Measurements from ENCODE around the gene CEP83. TPM values are rescaled to one million over a fixed set of nuclear protein-coding genes. Genes with fewer than 3 reads are reported as not detected.

The CEP83 gene
- total RNA-seq, 4 donors from 2014 or later: 6.7 to 21.2 (median 8.3) TPM

DNA sequence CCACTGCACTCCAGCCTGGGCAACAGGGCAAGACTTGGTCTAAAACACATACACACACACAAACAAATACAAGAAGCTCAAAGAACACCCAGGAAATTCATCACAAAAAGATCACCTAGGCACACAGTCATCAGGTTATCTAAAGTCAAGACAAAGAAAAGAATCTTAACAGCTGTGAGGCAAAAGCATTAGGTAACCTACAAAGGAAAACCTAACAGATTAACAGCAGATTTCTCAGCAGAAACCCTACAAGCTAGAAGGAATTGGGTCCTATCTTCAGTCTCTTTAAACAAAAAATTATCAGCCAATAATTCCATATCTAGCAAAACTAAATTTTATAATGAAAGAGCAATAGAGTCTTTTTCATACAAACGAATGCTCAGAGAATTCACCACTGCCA is 22.4 kb downstream of the CEP83 start:
- no peak overlapping the region for H3K27ac ChIP-seq (replicated peaks in 1 of 4)
- intact Hi-C loops (cut with DNase I): loop anchor here (10.0 kb wide), 1 partner anchor 103 kb away; no protein-coding TSS in a partner anchor
- peaks cover 7 to 26% (median 12%) of the 10 kb centered on the region in 4 donors for H3K4me1 ChIP-seq
- 100% methylated on average over 1 of the region's 1 CpG for WGBS
- no peak for DNase-seq (ENCODE audit: extremely low spot score)
- H3K4me3 ChIP-seq: no peak overlapping the region
- no peaks in the 10 kb centered on the region for H3K9me3 ChIP-seq
- H3K36me3 ChIP-seq: no peaks in the 10 kb centered on the region
- no peaks in the 10 kb centered on the region for H3K27me3 ChIP-seq
- TF ChIP-seq POLR2A (IDR thresholded peaks at IDR 0.05; ENCODE audit: low read depth): no peak
- no peak for TF ChIP-seq EP300 (IDR thresholded peaks at IDR 0.05)
- no peak for TF ChIP-seq CTCF (IDR thresholded peaks at IDR 0.05)
- no peak for TF ChIP-seq POLR2AphosphoS5 (IDR thresholded peaks at IDR 0.05)

GRCh38 chr12:94435511-94435927 is 24.1 kb downstream of the CEP83 start:
- H3K4me1 ChIP-seq: peaks cover 7 to 26% (median 12%) of the 10 kb centered on the region in 4 donors
- H3K27ac ChIP-seq (replicated peaks in 1 of 4): no peak overlapping the region
- no peaks in the 10 kb centered on the region for H3K27me3 ChIP-seq
- WGBS: 56% methylated on average over 5 of the region's 5 CpGs
- peaks cover 0 to 5% (median 0%) of the 10 kb centered on the region in 4 donors for H3K9me3 ChIP-seq
- no peaks in the 10 kb centered on the region for H3K36me3 ChIP-seq
- TF ChIP-seq POLR2AphosphoS5 (IDR thresholded peaks at IDR 0.05): no peak
- no peak for TF ChIP-seq CTCF (IDR thresholded peaks at IDR 0.05)
- no peak for TF ChIP-seq EP300 (IDR thresholded peaks at IDR 0.05)
- no peak for TF ChIP-seq POLR2A (IDR thresholded peaks at IDR 0.05; ENCODE audit: low read depth)
- intact Hi-C loops (cut with DNase I): loop anchor here (2.0 to 10.0 kb wide), 2 partner anchors 101 to 303 kb away; no protein-coding TSS in a partner anchor
- no peak for DNase-seq (ENCODE audit: extremely low spot score)
- no peak overlapping the region for H3K4me3 ChIP-seq

- Histone ChIP-seq H3K27ac (replicated peaks in 1 of 4) (no peak overlapping the region), H3K4me1 (peaks cover 7 to 30% (median 15%) of the 10 kb centered on the region in 4 donors), H3K27me3 (no peaks in the 10 kb centered on the region), H3K9me3 (peaks cover 0 to 8% (median 2%) of the 10 kb centered on the region in 4 donors), H3K4me3 (no peak overlapping the region), H3K36me3 (no peaks in the 10 kb centered on the region)
- TF ChIP-seq POLR2AphosphoS5 (IDR thresholded peaks at IDR 0.05): no peak
- TF ChIP-seq CTCF (IDR thresholded peaks at IDR 0.05): peak in 2 of 3 experiments; percentile 26 to 32
- no peak for TF ChIP-seq EP300 (IDR thresholded peaks at IDR 0.05)
- no peak for TF ChIP-seq POLR2A (IDR thresholded peaks at IDR 0.05; ENCODE audit: low read depth)
- 39% methylated on average over 3 of the region's 3 CpGs for WGBS
- intact Hi-C loops (cut with DNase I): loop anchor here (2.0 to 10.0 kb wide), 2 partner anchors 99 to 301 kb away; no protein-coding TSS in a partner anchor
- DNase-seq (ENCODE audit: extremely low spot score): no peak
Observed at GRCh38 chr12:94434171-94434570, 25.5 kb downstream of the CEP83 start.

DNA sequence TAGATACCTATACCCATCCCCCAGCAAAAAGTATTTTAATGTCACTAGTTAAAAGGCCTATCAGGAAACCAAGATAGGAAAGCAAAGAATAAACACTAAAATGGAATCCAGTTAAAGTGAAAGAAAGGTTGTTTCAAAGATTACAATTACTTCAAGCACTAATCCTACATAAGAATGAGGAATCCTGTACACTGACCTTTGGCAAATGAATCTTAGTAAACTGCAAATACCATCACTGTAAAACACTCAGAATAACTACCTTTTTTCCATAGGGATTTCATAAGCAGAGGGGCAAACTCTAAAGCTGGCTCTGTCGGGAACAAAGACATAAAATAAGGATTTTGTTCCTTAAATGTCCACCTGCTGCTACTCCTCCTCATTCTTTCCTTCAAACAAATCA is 25.9 kb downstream of the CEP83 start:
- no peak for TF ChIP-seq EP300 (IDR thresholded peaks at IDR 0.05)
- TF ChIP-seq CTCF (IDR thresholded peaks at IDR 0.05): no peak
- no peak for TF ChIP-seq POLR2A (IDR thresholded peaks at IDR 0.05; ENCODE audit: low read depth)
- TF ChIP-seq POLR2AphosphoS5 (IDR thresholded peaks at IDR 0.05): no peak
- no peak for DNase-seq (ENCODE audit: extremely low spot score)
- Histone ChIP-seq H3K27ac (replicated peaks in 1 of 4) (no peak overlapping the region), H3K27me3 (no peaks in the 10 kb centered on the region), H3K4me3 (no peak overlapping the region), H3K4me1 (peaks cover 7 to 30% (median 19%) of the 10 kb centered on the region in 4 donors), H3K9me3 (peaks cover 0 to 8% (median 2%) of the 10 kb centered on the region in 4 donors), H3K36me3 (no peaks in the 10 kb centered on the region)
- WGBS: 27% methylated on average over 1 of the region's 1 CpG
- intact Hi-C loops (cut with DNase I): loop anchor here (2.0 to 10.0 kb wide), 2 partner anchors 99 to 301 kb away; no protein-coding TSS in a partner anchor

- no peak overlapping the region for H3K27ac ChIP-seq (replicated peaks in 1 of 4)
- TF ChIP-seq POLR2A (IDR thresholded peaks at IDR 0.05; ENCODE audit: low read depth) (no peak), EP300 (IDR thresholded peaks at IDR 0.05) (no peak), POLR2AphosphoS5 (IDR thresholded peaks at IDR 0.05) (no peak), CTCF (IDR thresholded peaks at IDR 0.05) (no peak)
- H3K9me3 ChIP-seq: peaks cover 0 to 8% (median 2%) of the 10 kb centered on the region in 4 donors
- intact Hi-C loops (cut with DNase I): loop anchor here (10.0 kb wide), 1 partner anchor 96 kb away; no protein-coding TSS in a partner anchor
- DNase-seq (ENCODE audit: extremely low spot score): no peak
- H3K36me3 ChIP-seq: no peaks in the 10 kb centered on the region
- H3K4me3 ChIP-seq: no peak overlapping the region
- peaks cover 11 to 47% (median 38%) of the 10 kb centered on the region in 4 donors for H3K4me1 ChIP-seq
- no peaks in the 10 kb centered on the region for H3K27me3 ChIP-seq
Observed at GRCh38 chr12:94430304-94430703, 29.4 kb downstream of the CEP83 start.
